Activated effector memory CD4-positive, alpha-beta T cell treated with anti-CD3 and anti-CD28 coated beads, Interleukin-2, amount 50 U/mL, for 16 hours (primary cell): ENCODE results near the gene ZNF627.
"Not testable (repeated sequence)": the region's sequence is repeated elsewhere in the genome, so short reads cannot be mapped to it uniquely, and the experiment has no call there.

Experiments
- DNase-seq: peaks from one replicate; pipeline ENCODE4 v3.0.0-alpha.2; 2020

Gene ZNF627

DNA sequence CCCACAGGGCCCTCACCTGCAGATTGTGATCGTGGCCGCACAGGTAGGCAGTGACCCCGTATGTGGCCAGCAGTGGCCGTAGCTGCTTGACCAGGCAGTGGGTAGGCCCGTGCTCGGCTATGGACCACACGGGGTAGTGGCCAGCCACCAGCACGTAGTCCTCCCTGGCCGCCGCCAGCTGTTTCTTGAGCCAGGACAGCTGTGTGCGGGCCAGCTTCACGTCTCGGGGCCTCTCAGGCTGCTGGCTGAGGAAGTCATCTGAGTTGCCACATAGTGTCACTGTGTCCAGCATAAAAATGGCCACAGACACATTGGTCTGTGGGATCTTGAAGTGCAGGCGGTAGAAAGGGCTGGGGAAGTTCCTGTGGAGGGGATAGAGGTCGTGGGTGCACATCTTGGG lies 21.1 kb upstream of the ZNF627 start:
- DNase-seq: no peak

DNA sequence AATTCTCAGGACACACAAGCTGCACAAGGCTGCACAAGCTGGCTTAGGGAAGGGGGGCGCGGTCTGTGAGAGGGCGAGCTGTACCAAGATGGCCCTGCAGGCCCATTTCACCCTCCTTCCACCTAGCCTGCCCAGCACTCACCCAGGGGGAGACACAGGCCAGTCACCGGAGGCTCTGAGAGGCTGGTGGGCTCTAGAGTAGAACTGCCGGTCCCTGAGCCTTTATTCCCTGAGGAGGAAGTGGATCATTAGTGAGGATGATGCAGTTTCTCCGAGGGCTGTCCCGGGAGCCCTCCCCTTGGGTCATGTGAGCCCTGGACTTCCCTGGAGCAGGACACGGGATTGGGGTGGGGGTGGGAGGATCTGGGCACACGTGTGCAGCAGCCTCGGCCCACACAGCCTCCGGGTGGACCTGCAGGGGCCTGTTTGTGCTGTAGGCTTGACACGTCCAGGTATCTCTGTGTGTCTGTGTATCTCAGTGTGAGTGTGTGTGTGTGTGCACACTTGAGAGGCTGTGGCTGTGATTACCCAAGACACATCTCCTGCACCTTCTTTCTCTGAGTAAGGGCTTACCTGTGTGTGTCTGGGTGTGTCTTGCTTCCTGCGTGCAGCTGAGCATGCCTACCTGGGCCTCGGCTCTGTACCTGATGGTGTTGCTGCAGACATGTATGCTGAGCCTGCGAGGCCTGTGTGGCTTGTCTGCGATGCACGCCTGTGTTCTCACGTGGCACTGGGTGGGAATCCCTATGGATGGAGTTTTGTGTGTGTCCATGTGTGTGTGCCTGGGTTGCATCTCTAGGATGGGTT lies 19.6 kb upstream of the ZNF627 start, which contains the start of gene ACP5:
Gene ACP5, minus strand, starts transcription at position 195 of the 807 bp plus-strand sequence. CDS start 328 bp downstream, outside the sequence.
- DNase-seq: no peak

- peak; percentile 80 for DNase-seq
Observed at GRCh38 chr19:11578258-11579142, 18.8 kb upstream of the ZNF627 start.

- no peak for DNase-seq
Observed at GRCh38 chr19:11580116-11580515, 17.2 kb upstream of the ZNF627 start.

GRCh38 chr19:11581740-11582139 lies 15.5 kb upstream of the ZNF627 start:
- DNase-seq: peak; percentile 77

DNA sequence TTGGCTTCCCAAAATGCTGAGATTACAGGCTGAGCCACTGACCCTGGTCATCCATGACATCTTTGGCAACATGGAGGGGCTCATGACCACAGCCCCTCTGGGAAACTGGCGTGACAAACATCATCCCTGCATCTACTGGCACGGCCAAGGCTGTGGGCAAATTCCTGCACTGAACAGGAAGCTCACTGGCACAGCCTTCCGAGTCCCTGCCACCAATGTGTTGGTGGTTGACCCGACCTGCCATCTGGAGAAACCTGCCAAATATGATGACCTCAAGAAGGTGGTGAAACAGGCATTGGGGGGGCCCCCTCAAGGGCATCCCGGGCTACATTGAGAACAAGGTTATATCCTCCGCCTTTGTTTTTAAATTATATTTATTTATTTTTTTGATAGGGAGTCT lies 11.0 kb upstream of the ZNF627 start:
- no peak for DNase-seq

DNA sequence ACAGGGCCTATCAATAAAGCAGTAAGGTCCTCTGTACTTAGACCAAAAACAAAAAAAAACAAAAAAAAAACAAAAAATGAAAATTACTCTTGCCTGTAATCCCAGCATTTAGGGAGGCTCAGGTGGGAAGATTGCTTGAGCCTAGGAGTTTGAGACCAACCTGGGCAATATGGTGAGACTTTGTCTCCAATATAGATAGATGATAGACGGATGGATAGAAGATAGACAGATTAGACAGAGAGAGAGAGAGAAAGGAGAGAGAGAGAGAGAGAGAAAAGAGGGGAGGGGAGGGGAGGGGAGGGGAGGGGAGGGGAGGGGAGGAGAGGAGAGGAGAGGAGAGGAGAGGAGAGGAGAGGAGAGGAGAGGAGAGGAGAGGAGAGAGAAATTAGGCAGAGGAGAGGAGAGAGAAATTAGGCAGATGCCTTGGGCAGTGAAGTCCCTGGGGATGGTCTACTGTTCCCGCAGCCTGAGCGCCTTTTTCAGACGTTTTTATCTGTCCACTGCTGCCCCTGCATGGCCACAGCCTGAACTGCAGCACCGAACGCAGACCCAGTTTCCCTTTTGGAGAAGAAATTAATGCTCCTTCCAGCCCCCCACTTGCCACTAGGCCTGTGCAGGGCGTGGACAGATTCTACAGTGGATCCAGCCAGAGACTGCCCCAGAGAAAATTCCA lies 9.8 kb upstream of the ZNF627 start:
- peak; percentile 91 for DNase-seq

GRCh38 chr19:11587975-11588631 lies 9.2 kb upstream of the ZNF627 start:
- DNase-seq: no peak

GRCh38 chr19:11594084-11594483 lies 3.2 kb upstream of the ZNF627 start:
- no peak for DNase-seq

DNA sequence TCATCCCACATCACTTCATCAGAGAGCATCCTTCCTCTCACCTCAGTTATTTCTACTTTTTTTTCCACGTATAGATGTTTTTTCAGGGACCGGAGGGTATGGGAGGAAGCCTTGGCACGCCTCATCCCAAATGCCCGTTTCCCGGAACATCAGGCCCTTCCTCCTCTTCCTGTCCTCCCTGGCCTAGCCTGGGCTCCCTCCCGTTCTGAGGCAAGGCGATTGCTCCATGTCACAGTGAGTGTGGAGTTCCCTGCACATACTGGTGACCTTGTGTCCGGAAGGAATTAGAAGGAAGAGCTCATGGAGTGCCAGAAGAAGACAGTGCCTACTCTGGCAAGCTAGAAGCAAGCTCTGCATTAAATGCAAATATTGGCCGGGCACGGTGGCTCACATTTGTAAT lies 1.1 kb upstream of the ZNF627 start:
- no peak for DNase-seq

DNA sequence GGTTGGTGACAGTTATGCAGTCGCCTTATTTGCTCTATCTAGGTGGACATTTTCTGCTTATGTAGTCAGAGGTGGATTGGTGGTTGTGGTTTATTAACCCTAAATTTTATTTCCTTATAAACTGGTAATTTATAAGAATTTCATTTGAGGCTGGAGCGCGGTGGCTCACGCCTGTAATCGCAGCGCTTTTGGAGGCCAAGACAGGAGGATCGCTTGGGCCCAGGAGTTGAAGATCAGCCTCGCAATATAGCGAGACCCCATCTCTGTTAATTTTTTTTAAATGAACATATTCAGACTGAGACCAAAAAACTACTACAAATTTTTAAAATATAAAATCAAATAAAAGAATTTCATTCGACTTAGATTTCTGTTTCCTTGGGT lies 810 bp downstream of the ZNF627 start:
- DNase-seq: no peak

DNA sequence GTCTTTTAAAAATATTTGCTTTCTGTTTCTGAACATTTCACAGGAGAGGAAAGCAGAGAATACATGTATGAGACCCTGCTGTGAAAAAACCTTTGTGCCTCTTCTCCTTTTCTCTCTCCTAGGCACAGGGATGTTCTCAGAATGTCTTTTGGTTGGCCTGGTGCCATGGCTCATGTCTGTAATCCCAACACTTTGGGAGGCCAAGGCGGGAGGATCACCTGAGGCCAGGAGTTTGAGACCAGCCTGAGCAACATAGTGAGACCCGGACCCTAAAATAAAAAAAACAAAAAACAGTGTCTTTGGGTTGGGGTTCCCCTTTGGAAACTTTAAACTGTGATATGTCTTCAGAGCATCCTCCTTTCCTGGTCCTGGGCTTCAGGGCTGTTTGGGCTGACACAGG lies 1.5 kb downstream of the ZNF627 start:
- DNase-seq: no peak

DNA sequence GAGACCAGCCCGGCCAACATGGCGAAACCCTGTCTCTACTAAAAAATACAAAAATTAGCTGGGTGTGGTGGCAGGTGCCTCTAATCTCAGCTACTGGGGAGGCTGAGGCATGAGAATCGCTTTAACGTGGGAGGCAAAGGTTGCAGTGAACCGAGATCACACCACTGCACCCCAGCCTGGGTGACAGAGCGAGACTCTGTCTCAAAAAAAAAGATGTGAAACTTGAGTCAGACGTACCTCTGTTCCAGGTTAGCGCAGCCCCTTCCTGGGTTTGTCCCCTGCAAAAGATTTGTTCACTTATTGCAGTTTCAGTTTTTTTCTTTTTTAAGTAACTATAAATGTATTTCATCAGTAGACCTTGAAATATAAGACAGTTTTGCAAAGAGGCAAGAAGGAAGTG lies 2.4 kb downstream of the ZNF627 start:
- not testable (repeated sequence) for DNase-seq

DNA sequence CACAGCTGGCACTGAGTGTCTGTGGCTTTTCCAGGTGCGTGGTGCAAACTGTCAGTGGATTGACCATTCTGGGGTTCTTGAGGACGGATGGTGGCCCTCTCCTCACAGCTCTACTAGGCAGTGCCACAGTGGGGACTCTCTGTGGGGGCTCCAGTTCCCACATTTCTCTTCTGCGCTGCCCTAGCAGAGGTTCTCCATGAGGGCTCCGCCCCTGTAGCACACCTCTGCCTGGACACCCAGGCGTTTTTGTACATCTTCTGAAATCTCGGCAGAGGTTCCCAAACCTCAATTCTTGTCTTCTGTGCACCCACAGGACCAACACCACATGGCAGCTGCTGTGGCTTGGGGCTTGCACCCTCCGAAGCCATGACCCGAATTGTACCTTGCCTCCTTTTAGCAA lies 9.2 kb downstream of the ZNF627 start:
- DNase-seq: no peak

DNA sequence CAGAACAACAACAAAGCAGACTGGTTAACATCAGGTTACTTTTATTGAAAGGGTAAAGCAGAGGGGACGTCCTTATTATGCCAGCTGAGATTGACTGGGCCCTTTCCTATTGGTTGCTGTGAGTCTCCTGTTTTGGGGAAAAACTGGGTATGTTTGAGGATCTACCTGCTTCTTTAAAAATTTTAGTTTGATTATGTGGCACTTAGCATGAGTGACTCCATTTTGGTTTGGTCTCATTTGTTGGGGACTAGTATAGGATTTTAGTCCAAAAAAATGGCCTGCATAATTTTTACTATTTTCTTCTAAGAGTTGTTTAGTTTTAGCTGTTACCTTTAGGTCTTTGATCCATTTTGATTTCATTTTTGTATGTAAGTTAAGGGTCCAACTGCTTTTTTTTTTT lies 14.4 kb downstream of the ZNF627 start:
- DNase-seq: no peak

GRCh38 chr19:11612816-11613511 lies 15.7 kb downstream of the ZNF627 start:
- DNase-seq: no peak

DNA sequence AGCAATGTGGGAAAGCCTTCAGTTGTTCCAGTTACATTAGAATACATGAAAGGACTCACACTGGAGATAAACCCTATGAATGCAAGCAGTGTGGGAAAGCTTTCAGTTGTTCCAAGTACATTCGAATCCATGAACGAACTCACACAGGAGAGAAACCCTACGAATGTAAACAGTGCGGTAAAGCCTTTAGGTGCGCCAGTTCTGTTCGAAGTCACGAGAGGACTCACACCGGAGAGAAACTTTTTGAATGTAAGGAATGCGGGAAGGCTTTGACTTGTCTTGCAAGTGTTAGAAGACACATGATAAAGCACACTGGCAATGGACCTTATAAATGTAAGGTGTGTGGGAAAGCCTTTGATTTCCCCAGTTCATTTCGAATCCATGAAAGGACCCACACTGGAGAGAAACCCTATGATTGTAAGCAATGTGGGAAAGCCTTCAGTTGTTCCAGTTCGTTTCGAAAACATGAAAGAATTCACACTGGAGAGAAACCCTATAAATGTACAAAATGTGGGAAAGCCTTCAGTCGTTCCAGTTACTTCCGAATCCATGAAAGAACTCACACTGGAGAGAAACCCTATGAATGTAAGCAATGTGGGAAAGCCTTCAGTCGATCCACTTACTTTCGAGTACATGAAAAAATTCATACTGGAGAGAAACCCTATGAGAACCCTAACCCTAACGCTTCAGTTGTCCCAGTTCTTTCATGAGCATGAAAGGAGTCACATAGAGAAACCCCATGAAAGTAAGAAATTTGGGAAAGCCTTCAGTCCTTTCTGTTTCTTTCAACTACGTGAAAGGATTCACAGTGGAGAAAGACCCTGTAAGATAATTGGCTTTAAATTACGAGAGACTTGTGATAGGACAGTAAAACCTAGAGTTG lies 20.1 kb downstream of the ZNF627 start:
- DNase-seq: no peak

- DNase-seq: no peak
Observed at GRCh38 chr19:11620553-11620952, 23.3 kb downstream of the ZNF627 start.

DNA sequence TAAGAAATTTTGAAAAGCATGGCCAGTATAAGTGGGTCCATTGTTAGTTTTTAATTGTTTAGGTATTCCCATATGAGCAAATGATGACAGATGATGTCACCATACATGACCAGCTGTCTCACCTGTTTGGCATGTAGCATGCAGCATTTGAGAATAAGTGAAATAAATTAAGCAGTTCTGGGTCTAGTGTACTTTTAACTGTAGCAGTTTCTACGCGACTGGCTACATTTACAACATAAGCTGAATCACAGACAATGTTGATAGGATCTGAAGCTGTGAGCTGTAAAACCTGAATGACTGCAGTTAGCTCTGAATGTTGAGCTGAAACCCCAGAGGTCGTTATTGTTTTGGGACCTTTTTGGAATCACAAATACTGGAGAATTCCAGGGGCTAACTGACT lies 25.1 kb downstream of the ZNF627 start:
- DNase-seq: not testable (repeated sequence)

- no peak for DNase-seq
Observed at GRCh38 chr19:11624069-11624463, 26.8 kb downstream of the ZNF627 start.

DNA sequence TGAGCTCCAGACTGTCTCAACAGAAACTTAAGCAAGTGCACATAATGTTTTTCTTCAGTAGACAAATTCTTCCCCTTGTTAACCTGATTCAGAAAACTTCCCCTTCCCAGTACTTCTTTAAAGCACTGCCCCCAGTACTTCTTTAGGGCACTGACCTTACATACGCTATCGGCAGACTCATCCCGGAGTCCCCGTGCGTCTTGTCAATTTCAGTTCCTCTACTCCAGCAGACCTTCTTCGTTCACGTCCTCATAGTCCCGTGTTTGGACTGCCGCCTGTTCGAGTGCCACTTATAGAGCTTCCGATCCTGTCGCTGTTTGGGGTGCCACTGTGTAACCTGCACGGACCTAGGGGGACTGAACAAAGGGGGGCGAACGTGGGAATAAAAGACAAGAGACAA lies 29.0 kb downstream of the ZNF627 start:
- DNase-seq: no peak
